NK-92 (cell line): ENCODE measurements around the gene SERBP1.
"Not testable (repeated sequence)": the region's sequence is repeated elsewhere in the genome, so short reads cannot be mapped to it uniquely, and the experiment has no call there.

ENCODE experiments used
- DNase-seq: peaks from one replicate; lab custom pipeline; 2025; ENCODE audit not compliant: unreplicated experiment; lab: John Stamatoyannopoulos, UW

Gene SERBP1

GRCh38 chr1:67430358-67431155, at the start of gene SERBP1:
SERBP1 (minus strand) TSS chr1:67430402; CDS start chr1:67430300, 102 bp downstream.
- peak; percentile 76 for DNase-seq

- DNase-seq, result no peak
Observed at GRCh38 chr1:67479146-67479891, 49.1 kb upstream of the SERBP1 start.

GRCh38 chr1:67476906-67477305, 46.7 kb upstream of the SERBP1 start:
- DNase-seq, result no peak

GRCh38 chr1:67476006-67476482, 45.8 kb upstream of the SERBP1 start:
- DNase-seq, result no peak

GRCh38 chr1:67472056-67472455, 41.9 kb upstream of the SERBP1 start:
- no peak for DNase-seq

- no peak for DNase-seq
Observed at GRCh38 chr1:67469431-67469830, 39.2 kb upstream of the SERBP1 start.

GRCh38 chr1:67468066-67468718, 38.0 kb upstream of the SERBP1 start:
- DNase-seq, result no peak

- DNase-seq, result no peak
Observed at GRCh38 chr1:67465375-67465774, 35.2 kb upstream of the SERBP1 start.

GRCh38 chr1:67464746-67465145, 34.5 kb upstream of the SERBP1 start:
- no peak for DNase-seq

- no peak for DNase-seq
Observed at GRCh38 chr1:67464058-67464457, 33.9 kb upstream of the SERBP1 start.

- DNase-seq, result no peak
Observed at GRCh38 chr1:67463298-67463955, 33.2 kb upstream of the SERBP1 start.

- DNase-seq, result no peak
Observed at GRCh38 chr1:67460676-67461500, 30.7 kb upstream of the SERBP1 start.

- no peak for DNase-seq
Observed at GRCh38 chr1:67459068-67459467, 28.9 kb upstream of the SERBP1 start.

- DNase-seq, result no peak
Observed at GRCh38 chr1:67458663-67459062, 28.5 kb upstream of the SERBP1 start.

- DNase-seq, result no peak
Observed at GRCh38 chr1:67457247-67457646, 27.0 kb upstream of the SERBP1 start.

GRCh38 chr1:67451815-67452214, 21.6 kb upstream of the SERBP1 start:
- no peak for DNase-seq

- DNase-seq, result no peak
Observed at GRCh38 chr1:67451356-67451755, 21.2 kb upstream of the SERBP1 start.

- DNase-seq, result no peak
Observed at GRCh38 chr1:67446893-67447292, 16.7 kb upstream of the SERBP1 start.

GRCh38 chr1:67446014-67446413, 15.8 kb upstream of the SERBP1 start:
- DNase-seq, result not testable (repeated sequence)

- no peak for DNase-seq
Observed at GRCh38 chr1:67441739-67442281, 11.6 kb upstream of the SERBP1 start.
